Loucy (cell line): ENCODE data around the gene PCDHGB3.
"Not testable (repeated sequence)": the region's sequence is repeated elsewhere in the genome, so short reads cannot be mapped to it uniquely, and the experiment has no call there.

Source experiments
- H2AFZ ChIP-seq: fragments of 200-600 bp; sonication (generic); 2 replicates; pipeline ENCODE4 v1.6.0; 2016; ENCODE audit warnings: antibody characterized with exemption, mild to moderate bottlenecking, low read length, moderate library complexity
- H3F3A ChIP-seq: fragments of 200-600 bp; 2 replicates; pipeline ENCODE4 v1.6.0; 2016; ENCODE audit warnings: antibody characterized with exemption, low read depth, mild to moderate bottlenecking
- H3K27me3 ChIP-seq: fragments of 200-600 bp; sonication (generic); 2 replicates; pipeline ENCODE4 v1.6.1; 2014; ENCODE audit warnings: low read length, mild to moderate bottlenecking; ENCODE audit not compliant: insufficient read depth, poor library complexity, severe bottlenecking
- H3K36me3 ChIP-seq: fragments of 200-600 bp; sonication (generic); 2 replicates; pipeline ENCODE4 v1.6.1; 2016; ENCODE audit warnings: low read length; ENCODE audit not compliant: insufficient read depth
- H3K4me1 ChIP-seq: fragments of 200-600 bp; sonication (generic); 2 replicates; pipeline ENCODE4 v1.5.1; 2014; ENCODE audit warnings: low read length, mild to moderate bottlenecking; ENCODE audit not compliant: insufficient read depth, poor library complexity, severe bottlenecking
- H3K4me2 ChIP-seq: fragments of 200-600 bp; sonication (generic); 2 replicates; pipeline ENCODE4 v1.6.0; 2014; ENCODE audit warnings: antibody characterized with exemption, low read length, low read depth, mild to moderate bottlenecking; ENCODE audit not compliant: poor library complexity, severe bottlenecking
- H3K4me3 ChIP-seq: fragments of 200-600 bp; sonication (generic); 2 replicates; pipeline ENCODE4 v1.5.1; 2014; ENCODE audit warnings: low read length, mild to moderate bottlenecking, mixed read lengths; ENCODE audit not compliant: poor library complexity, severe bottlenecking
- H3K79me2 ChIP-seq: fragments of 200-600 bp; sonication (generic); 2 replicates; pipeline ENCODE4 v1.6.1; 2014; ENCODE audit warnings: low read length; ENCODE audit not compliant: insufficient read depth
- H3K9ac ChIP-seq: fragments of 200-600 bp; sonication (generic); 2 replicates; pipeline ENCODE4 v1.6.0; 2014; ENCODE audit warnings: mild to moderate bottlenecking, low read depth, low read length, moderate library complexity; ENCODE audit not compliant: poor library complexity, severe bottlenecking
- H3K9me2 ChIP-seq: fragments of 200-600 bp; sonication (generic); replicated peaks from 2 replicates; pipeline ENCODE4 v1.6.1; 2016; ENCODE audit warnings: low read depth, low read length, mixed read lengths
- H3K9me3 ChIP-seq: fragments of 200-600 bp; sonication (generic); 2 replicates; pipeline ENCODE4 v1.6.1; 2014; ENCODE audit warnings: mild to moderate bottlenecking, antibody characterized with exemption, low read length, low read depth; ENCODE audit not compliant: insufficient read depth
- H4K20me1 ChIP-seq: fragments of 200-600 bp; sonication (generic); 2 replicates; pipeline ENCODE4 v1.6.0; 2014; ENCODE audit warnings: antibody characterized with exemption, low read length, mild to moderate bottlenecking; ENCODE audit not compliant: insufficient read depth, poor library complexity, severe bottlenecking
- EZH2phosphoT487 ChIP-seq: fragments of 200-600 bp; IDR thresholded peaks from 2 replicates; pipeline ENCODE4 v1.6.1; 2018; ENCODE audit warnings: antibody characterized with exemption, mild to moderate bottlenecking, moderate library complexity, borderline replicate concordance
- TF ChIP-seq, protein P1 (sequence below): fragments of 200-600 bp; sonication (generic); conservative IDR thresholded peaks from 2 replicates; pipeline ENCODE4 v1.5.1; 2014; ENCODE audit warnings: mild to moderate bottlenecking, antibody characterized with exemption, low read length

PCDHGB3 gene

DNA sequence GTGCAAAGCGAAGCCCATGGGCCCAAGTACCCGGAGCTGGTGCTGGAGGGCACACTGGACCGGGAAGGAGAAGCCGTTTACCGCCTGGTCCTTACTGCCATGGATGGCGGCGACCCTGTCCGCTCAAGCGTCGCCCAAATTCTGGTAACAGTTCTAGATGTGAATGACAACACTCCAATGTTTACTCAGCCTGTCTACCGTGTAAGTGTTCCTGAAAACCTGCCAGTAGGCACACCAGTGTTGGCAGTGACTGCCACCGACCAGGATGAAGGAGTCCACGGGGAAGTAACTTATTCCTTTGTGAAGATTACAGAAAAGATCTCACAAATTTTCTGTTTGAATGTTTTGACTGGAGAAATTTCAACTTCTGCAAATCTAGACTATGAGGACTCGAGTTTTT, 4.6 kb downstream of the PCDHGB3 start:
- Histone ChIP-seq H3K4me2 (no peak overlapping the region), H3K9me3 (peaks cover 2% of the 10 kb centered on the region; the same call in 1 of the 2 replicates), H3K36me3 (no peaks in the 10 kb centered on the region), H2AFZ (no peak overlapping the region), H3K4me3 (no peak overlapping the region), H3K9me2 (no peaks in the 10 kb centered on the region), H4K20me1 (no peaks in the 10 kb centered on the region), H3K27me3 (no peaks in the 10 kb centered on the region), H3K9ac (no peak overlapping the region), H3F3A (no peaks in the 10 kb centered on the region), H3K4me1 (no peaks in the 10 kb centered on the region), H3K79me2 (no peaks in the 10 kb centered on the region)
- TF ChIP-seq, protein P1, sequence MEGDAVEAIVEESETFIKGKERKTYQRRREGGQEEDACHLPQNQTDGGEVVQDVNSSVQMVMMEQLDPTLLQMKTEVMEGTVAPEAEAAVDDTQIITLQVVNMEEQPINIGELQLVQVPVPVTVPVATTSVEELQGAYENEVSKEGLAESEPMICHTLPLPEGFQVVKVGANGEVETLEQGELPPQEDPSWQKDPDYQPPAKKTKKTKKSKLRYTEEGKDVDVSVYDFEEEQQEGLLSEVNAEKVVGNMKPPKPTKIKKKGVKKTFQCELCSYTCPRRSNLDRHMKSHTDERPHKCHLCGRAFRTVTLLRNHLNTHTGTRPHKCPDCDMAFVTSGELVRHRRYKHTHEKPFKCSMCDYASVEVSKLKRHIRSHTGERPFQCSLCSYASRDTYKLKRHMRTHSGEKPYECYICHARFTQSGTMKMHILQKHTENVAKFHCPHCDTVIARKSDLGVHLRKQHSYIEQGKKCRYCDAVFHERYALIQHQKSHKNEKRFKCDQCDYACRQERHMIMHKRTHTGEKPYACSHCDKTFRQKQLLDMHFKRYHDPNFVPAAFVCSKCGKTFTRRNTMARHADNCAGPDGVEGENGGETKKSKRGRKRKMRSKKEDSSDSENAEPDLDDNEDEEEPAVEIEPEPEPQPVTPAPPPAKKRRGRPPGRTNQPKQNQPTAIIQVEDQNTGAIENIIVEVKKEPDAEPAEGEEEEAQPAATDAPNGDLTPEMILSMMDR: no peak
- no peak for TF ChIP-seq EZH2phosphoT487

DNA sequence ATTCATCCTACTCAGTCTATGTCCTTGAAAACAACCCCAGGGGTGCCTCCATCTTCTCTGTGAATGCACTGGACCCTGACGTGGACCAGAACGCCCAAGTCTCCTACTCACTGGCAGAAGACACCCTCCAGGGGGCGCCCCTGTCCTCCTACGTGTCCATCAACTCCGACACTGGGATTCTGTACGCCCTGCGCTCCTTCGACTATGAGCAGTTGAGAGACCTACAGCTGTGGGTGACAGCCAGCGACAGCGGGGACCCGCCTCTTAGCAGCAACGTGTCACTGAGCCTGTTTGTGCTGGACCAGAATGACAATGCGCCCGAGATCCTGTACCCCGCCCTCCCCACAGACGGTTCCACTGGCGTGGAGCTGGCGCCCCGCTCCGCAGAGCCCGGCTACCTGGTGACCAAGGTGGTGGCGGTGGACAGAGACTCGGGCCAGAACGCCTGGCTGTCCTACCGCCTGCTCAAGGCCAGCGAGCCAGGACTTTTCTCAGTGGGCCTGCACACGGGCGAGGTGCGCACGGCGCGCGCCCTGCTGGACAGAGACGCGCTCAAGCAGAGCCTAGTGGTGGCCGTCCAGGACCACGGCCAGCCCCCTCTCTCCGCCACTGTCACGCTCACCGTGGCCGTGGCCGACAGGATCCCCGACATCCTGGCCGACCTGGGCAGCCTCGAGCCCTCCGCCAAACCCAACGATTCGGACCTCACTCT, 5.6 kb downstream of the PCDHGB3 start:
- H4K20me1 ChIP-seq, H3K9me2 ChIP-seq, H3K27me3 ChIP-seq, H3F3A ChIP-seq, H3K4me3 ChIP-seq, H2AFZ ChIP-seq, H3K9ac ChIP-seq, H3K4me2 ChIP-seq, H3K79me2 ChIP-seq, H3K4me1 ChIP-seq, H3K9me3 ChIP-seq, H3K36me3 ChIP-seq: not testable (repeated sequence)
- TF ChIP-seq, protein P1: 0 out of 2 replicates have a peak, but pooled peaks have one; percentile 18

DNA sequence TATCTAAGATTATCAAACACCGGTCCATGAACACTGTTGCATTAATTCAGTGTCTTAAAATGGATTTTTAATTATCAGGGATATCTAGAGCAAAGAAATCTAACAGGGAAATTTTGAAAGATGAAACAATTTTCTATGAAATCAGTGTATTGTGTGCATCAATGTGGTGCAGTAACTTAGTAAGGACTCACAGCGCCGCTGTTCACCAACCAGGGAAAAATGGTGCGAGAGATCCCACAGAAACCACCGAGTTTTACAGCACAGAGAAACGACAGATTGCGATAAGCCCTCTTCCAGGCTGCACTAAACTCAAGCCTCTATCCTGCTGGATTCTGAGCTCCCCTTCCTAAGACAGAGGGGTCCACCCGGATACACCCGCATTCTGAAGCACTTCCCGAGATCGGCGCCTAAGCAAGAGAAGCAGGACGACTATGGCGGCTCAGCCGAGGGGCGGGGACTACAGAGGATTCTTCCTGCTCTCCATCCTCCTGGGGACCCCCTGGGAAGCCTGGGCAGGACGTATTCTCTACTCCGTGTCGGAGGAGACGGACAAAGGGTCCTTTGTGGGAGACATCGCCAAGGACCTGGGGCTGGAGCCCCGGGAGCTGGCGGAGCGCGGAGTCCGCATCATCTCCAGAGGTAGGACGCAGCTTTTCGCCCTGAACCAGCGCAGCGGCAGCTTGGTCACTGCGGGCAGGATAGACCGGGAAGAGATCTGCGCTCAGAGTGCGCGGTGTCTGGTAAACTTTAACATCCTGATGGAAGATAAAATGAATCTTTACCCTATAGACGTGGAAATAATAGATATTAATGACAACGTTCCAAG, 12.6 kb downstream of the PCDHGB3 start, which contains the start of gene PCDHGA7:
Gene PCDHGA7, plus strand, starts transcription at position 274 of the 826 bp plus-strand sequence. Its CDS starts 158 bp downstream, at position 432.
- Histone ChIP-seq H3K4me2 (no peak within 1 kb of the TSS), H3K4me1 (no peaks in the 10 kb centered on the region), H3K27me3 (no peaks in the 10 kb centered on the region), H2AFZ (no peak within 1 kb of the TSS), H3K4me3 (no peak within 1 kb of the TSS), H3K79me2 (no peaks in the 10 kb centered on the region), H3K9ac (no peak within 1 kb of the TSS), H3F3A (no peaks in the 10 kb centered on the region), H3K36me3 (no peaks in the 10 kb centered on the region), H3K9me3 (no peaks in the 10 kb centered on the region), H3K9me2 (no peaks in the 10 kb centered on the region), H4K20me1 (no peaks in the 10 kb centered on the region)
- TF ChIP-seq, protein P1: no peak
- TF ChIP-seq EZH2phosphoT487: no peak
